GM19463 (cell line): ENCODE results near the gene FKRP.
A peak's percentile ranks its signal among the peaks of the same experiment; 100 is the strongest.
"Not testable (repeated sequence)": the region's sequence is repeated elsewhere in the genome, so short reads cannot be mapped to it uniquely, and the experiment has no call there.

Experiments used
- ATAC-seq: cut with Tn5 transposase; IDR thresholded peaks from one replicate; pipeline ENCODE4 v1.9.1; 2021; ENCODE audit warnings: mild to moderate bottlenecking, moderate library complexity; ENCODE audit not compliant: unreplicated experiment

The FKRP gene, protein sequence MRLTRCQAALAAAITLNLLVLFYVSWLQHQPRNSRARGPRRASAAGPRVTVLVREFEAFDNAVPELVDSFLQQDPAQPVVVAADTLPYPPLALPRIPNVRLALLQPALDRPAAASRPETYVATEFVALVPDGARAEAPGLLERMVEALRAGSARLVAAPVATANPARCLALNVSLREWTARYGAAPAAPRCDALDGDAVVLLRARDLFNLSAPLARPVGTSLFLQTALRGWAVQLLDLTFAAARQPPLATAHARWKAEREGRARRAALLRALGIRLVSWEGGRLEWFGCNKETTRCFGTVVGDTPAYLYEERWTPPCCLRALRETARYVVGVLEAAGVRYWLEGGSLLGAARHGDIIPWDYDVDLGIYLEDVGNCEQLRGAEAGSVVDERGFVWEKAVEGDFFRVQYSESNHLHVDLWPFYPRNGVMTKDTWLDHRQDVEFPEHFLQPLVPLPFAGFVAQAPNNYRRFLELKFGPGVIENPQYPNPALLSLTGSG

DNA sequence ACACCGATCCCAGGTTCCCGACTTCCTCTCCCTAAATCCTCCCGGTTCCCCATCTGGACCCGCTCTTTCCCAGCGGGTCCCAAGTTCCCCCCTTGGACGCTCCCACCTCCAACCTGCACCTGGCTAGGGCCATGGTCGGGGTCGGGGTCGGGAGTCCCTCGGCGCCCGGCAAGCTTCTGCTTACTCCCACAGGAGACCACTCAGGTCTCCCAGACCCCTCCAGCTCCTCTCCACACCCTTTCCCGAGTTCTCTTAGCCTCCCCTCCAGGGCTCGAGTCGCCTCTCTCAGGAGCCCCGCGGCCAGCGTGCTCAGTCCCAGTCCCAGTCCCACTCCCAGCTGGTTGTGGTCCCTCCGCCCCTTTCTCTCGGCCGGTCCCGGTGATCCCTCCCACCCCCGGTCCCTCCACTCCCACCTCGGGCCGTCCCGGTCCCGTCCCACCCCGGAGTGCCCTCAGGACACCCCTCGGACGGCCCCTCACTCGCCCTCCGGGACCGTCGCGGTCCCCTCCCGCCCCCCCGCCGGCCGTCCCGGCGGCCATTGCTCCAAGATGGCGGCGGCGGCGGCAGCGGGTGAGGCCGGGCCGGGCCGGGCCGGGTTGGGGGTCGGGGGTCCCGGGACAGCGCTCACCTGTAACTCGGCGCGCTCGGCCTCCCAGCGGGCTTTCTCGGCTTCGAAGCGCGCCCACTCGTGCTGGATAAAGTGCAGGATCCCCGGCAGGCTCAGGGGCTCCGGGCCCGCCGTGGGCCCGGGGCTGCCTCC lies at the start of gene FKRP:
TSS of gene FKRP (plus strand) at position 537 of the 760 bp plus-strand sequence. CDS start 9,394 bp downstream, outside the sequence.
- no peak for ATAC-seq

- no peak for ATAC-seq
Observed at GRCh38 chr19:46696866-46697203, 49.0 kb upstream of the FKRP start.

GRCh38 chr19:46697204-46697960 lies 48.5 kb upstream of the FKRP start:
- ATAC-seq, result no peak

GRCh38 chr19:46698395-46699321 lies 47.2 kb upstream of the FKRP start:
- ATAC-seq, result no peak

DNA sequence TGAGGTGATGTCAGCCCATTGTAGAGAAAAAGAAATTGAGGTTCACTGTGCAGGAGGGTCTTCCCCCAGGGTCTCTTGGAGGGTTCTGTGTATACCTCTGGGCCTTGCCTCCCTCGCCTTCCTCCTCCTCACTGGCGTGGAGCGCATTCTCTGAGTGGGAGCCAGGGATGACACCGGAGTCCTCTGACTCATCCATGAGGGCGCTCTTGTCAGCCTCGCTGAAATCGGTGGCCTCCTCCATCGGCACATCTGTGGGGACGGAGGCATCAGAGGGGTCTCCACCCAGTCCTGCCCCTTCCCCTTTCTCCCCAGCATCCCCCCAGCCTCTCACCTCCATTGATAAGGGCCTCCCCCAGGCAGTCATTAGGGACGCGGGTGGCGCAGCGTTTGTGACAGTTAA lies 45.2 kb upstream of the FKRP start:
- no peak for ATAC-seq

- no peak for ATAC-seq
Observed at GRCh38 chr19:46704379-46705076, 41.3 kb upstream of the FKRP start.

- no peak for ATAC-seq
Observed at GRCh38 chr19:46710687-46711086, 35.2 kb upstream of the FKRP start.

- not testable (repeated sequence) for ATAC-seq
Observed at GRCh38 chr19:46712768-46713338, 33.0 kb upstream of the FKRP start.

DNA sequence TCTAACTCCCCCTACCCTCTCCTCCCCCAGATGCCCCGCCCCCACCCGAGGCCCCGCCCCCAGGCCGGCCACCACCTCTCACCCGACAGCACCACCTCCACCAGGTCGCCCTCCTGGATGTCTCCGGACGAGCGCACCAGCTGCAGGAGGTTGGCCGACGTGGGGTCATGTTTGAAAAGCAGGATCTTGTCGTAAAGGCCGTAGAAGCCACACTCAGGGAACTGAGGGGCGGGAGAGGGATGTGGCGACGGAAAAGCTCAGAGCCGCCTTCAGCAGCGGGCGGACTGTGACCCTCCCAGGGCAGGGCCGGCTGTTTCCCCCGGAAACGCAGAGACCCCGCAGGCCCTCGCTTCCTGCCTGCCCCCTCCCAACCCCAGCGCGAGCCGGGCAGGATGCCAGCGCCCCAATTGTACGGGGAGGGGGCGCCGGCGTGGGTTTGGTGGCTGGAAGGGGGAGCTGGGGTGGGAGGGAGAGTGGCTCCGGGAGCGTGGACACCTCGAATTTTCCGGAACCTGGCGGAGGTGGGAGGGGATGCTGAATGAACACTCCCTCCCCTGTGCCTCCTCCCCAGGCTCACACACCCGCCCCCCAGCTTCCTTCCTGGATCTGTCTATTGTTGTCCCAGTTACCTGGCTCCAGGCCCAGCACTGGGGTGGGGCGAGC lies 31.9 kb upstream of the FKRP start:
- no peak for ATAC-seq

GRCh38 chr19:46714444-46715106 lies 31.3 kb upstream of the FKRP start:
- no peak for ATAC-seq

DNA sequence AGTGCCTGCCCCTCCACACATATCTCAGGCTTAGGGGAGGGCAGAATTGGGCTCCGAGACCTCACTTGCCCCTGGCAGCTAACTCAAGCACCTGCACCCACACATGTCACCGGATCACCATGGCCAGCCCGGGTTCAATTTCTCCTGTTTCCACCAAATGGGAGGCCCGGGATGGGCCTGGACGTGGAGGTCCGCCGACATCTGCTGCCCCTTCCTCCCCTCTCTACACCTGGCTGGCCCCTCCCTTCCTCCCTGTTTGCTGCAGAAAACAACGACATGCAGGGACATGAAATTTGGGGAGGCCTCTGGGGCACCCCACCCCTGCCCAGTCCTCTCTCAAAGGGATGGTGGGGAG lies 30.3 kb upstream of the FKRP start:
- no peak for ATAC-seq

GRCh38 chr19:46715975-46716671 lies 29.7 kb upstream of the FKRP start:
- no peak for ATAC-seq

GRCh38 chr19:46716672-46717033 lies 29.2 kb upstream of the FKRP start:
- ATAC-seq, result no peak

DNA sequence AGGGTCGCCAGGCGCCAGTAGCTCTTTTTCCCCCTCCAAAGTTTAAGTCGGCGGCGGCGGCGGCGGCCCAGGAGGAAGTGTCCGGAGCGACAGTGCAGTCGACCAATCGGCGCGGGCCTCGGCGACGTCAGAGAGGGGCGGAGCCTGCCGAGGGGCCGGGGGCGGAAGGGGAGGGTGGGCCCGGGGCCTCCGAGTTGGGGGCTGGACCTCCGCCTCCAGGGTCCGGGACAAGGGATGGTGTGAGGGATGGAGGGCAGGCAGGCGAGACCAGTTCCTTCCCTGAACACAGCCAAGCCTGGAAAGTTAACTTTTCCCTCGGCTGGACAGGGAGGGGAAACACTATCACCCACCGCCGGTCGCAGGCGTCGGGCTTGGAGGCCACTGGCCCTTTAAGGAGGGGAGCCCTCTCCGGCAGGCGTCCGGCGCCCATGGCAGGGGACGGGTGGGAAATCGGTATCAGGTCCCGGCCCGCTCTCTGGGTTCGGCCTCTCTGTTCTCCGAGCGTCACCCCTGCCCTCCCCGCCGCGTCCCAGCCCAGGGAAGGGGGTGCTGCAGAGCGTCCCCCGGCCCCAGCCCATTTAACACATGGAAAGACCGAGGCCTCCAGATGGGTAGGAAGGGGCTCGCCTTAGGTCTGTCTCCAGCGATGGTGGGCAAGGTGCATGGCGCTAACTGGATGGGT lies 28.7 kb upstream of the FKRP start, which contains the start of gene PRKD2:
TSS of gene PRKD2 (minus strand) at position 81 of the 682 bp plus-strand sequence. CDS start 744 bp downstream, outside the sequence.
- peak; percentile 43 for ATAC-seq

GRCh38 chr19:46717716-46718143 lies 28.1 kb upstream of the FKRP start:
- ATAC-seq, result no peak

- ATAC-seq, result peak; percentile 23
Observed at GRCh38 chr19:46718157-46718933, 27.5 kb upstream of the FKRP start.
